RWPE2 (cell line): ENCODE data around the gene UQCRH.
"Not testable (repeated sequence)": the region's sequence is repeated elsewhere in the genome, so short reads cannot be mapped to it uniquely, and the experiment has no call there.

Source experiments
- ATAC-seq: fragments of 200-7000 bp; cut with Tn5 transposase; 3 replicates; pipeline ENCODE4 v1.9.1; 2021; ENCODE audit warnings: low read depth
- DNase-seq: peaks from one replicate; pipeline ENCODE4 v3.0.0-alpha.2; 2020; ENCODE audit warnings: low spot score
- H3K27ac ChIP-seq: fragments of 450-650 bp; 2 replicates; pipeline ENCODE4 v1.5.1; 2017; ENCODE audit warnings: mild to moderate bottlenecking; ENCODE audit not compliant: poor library complexity, severe bottlenecking
- H3K27me3 ChIP-seq: fragments of 250-450 bp; sonication (Bioruptor Pico); 2 replicates; pipeline ENCODE4 v1.5.1; 2021; ENCODE audit warnings: mild to moderate bottlenecking, moderate library complexity; ENCODE audit not compliant: insufficient read depth, poor library complexity, severe bottlenecking
- H3K36me3 ChIP-seq: fragments of 250-450 bp; sonication (Bioruptor Pico); 2 replicates; pipeline ENCODE4 v1.5.1; 2020; ENCODE audit warnings: low read depth, mild to moderate bottlenecking, moderate library complexity
- H3K4me1 ChIP-seq: fragments of 250-450 bp; sonication (Bioruptor Pico); 2 replicates; pipeline ENCODE4 v1.5.1; 2021; ENCODE audit warnings: mild to moderate bottlenecking, moderate library complexity; ENCODE audit not compliant: insufficient read depth, poor library complexity, severe bottlenecking
- H3K4me3 ChIP-seq: fragments of 250-450 bp; sonication (Bioruptor Pico); 2 replicates; pipeline ENCODE4 v1.5.1; 2021; ENCODE audit warnings: mild to moderate bottlenecking, moderate library complexity; ENCODE audit not compliant: severe bottlenecking
- H3K9me3 ChIP-seq: fragments of 250-450 bp; sonication (Bioruptor Pico); 2 replicates; pipeline ENCODE4 v1.5.1; 2021; ENCODE audit warnings: mild to moderate bottlenecking, moderate library complexity; ENCODE audit not compliant: severe bottlenecking
- CTCF ChIP-seq: fragments of 450-650 bp; IDR thresholded peaks from one replicate; pipeline ENCODE4 v1.5.1; 2017; ENCODE audit warnings: mild to moderate bottlenecking, moderate library complexity; ENCODE audit not compliant: poor library complexity, severe bottlenecking

UQCRH gene

DNA sequence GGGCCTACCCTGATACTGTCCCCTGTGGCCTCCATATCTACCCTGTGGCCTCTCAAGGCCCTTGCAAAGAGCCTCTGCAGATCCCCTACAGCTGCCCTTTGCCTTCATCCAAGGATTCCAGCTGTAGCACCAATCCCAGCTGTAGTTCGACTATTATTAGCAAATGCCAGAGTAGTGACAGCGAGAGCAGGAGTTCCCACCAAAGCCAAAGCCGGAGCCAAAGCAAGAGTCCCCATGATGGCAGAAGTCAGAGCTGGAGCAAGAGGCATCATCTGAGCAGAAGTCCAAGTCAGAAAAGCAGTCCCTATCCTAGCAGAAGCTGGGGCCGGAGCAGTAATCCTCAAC is 39.8 kb downstream of the UQCRH start:
- peaks cover 44% of the 10 kb centered on the region for H3K36me3 ChIP-seq

DNA sequence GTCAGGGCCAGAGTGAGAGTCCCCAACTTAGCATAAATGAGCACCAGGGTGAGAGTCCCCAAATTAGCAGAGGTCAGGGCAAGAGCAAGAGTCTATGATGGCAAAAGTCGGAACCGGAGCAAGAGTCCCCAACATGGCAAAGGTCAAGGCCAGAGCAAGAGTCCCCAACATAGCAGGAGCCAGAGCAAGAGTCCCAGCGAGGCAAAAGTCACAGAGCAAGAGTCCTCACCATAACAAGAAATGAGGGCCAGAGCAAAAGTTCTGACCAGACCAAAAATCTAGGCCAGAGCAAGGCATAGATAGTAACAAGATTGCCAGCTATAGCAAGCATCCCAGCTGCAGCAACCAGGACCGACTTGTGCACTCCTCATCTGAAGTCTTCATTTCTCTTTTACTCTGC is 40.2 kb downstream of the UQCRH start:
- ATAC-seq (no peak), DNase-seq (no peak)
- Histone ChIP-seq H3K36me3 (peaks cover 47% of the 10 kb centered on the region), H3K4me1 (peaks cover 10% of the 10 kb centered on the region), H3K4me3 (no peak overlapping the region), H3K9me3 (no peaks in the 10 kb centered on the region), H3K27me3 (no peaks in the 10 kb centered on the region), H3K27ac (no peak overlapping the region)
- no peak for TF ChIP-seq CTCF

More for the DNA sequence above, 39.8 kb downstream of the UQCRH start:
- Histone ChIP-seq H3K27ac (no peak overlapping the region), H3K4me3 (no peak overlapping the region), H3K4me1 (peaks cover 10% of the 10 kb centered on the region), H3K27me3 (no peaks in the 10 kb centered on the region), H3K9me3 (no peaks in the 10 kb centered on the region)
- DNase-seq (no peak), ATAC-seq (no peak)
- no peak for TF ChIP-seq CTCF

DNA sequence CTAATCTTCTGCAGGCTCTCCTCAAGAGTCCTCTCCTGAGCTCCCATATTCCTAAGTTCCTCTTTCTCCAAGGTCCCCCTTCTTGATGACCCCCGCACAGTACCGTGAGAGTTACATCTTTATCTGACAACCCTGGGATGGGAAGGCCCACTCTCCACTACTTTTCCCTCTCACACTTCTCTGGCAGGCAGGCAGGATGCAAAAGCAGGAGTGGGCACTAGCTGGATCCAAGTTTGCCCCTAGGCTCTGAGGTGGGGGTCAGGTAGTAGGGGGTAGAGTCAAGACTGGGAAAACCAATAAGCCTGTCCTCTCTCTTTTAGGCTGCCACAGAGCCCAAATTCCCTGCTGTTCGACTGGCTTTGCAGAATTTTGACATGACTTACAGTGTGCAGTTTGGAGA is 41.0 kb downstream of the UQCRH start:
- Histone ChIP-seq H3K4me1 (peaks cover 2% of the 10 kb centered on the region), H3K9me3 (no peaks in the 10 kb centered on the region), H3K36me3 (peaks cover 55% of the 10 kb centered on the region), H3K4me3 (no peak overlapping the region), H3K27ac (no peak overlapping the region), H3K27me3 (no peaks in the 10 kb centered on the region)
- no peak for TF ChIP-seq CTCF
- no peak for ATAC-seq
- DNase-seq: no peak

DNA sequence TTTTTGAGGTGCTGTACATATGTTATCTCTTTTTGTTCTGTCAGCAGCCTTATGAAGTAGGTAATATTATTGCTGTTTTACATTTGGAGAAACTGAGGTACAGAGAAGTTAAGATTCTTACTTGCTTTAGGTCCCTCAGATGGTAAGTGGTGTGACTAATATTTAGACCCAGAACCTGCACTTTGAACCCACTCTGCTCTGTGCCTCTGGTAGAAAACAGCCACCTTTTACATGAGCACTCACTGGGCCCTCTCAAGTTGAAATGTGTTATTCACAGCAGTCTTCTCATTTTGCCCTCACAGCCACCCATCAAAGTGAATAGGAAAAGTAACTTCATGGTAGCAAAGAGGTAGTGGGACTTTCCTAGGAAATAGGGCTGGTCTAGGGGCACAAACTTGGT is 41.8 kb downstream of the UQCRH start:
- H3K36me3 ChIP-seq: peaks cover 63% of the 10 kb centered on the region
- no peak for TF ChIP-seq CTCF
- no peak overlapping the region for H3K27ac ChIP-seq
- no peak for ATAC-seq
- no peaks in the 10 kb centered on the region for H3K4me1 ChIP-seq
- no peak for DNase-seq
- H3K27me3 ChIP-seq: no peaks in the 10 kb centered on the region
- H3K4me3 ChIP-seq: no peak overlapping the region
- no peaks in the 10 kb centered on the region for H3K9me3 ChIP-seq

GRCh38 chr1:46352363-46352762 is 48.9 kb downstream of the UQCRH start:
- DNase-seq (no peak), ATAC-seq (no peak)
- no peak overlapping the region for H3K4me3 ChIP-seq
- peaks cover 88% of the 10 kb centered on the region for H3K36me3 ChIP-seq
- no peak for TF ChIP-seq CTCF
- H3K9me3 ChIP-seq: no peaks in the 10 kb centered on the region
- H3K4me1 ChIP-seq: no peaks in the 10 kb centered on the region
- H3K27me3 ChIP-seq: no peaks in the 10 kb centered on the region
- no peak overlapping the region for H3K27ac ChIP-seq

- DNase-seq, H3K9me3 ChIP-seq, H3K27ac ChIP-seq, H3K4me1 ChIP-seq, H3K4me3 ChIP-seq, H3K27me3 ChIP-seq, ATAC-seq: not testable (repeated sequence)
- H3K36me3 ChIP-seq: peaks cover 81% of the 10 kb centered on the region
Observed at GRCh38 chr1:46355920-46356319, 52.4 kb downstream of the UQCRH start.
